IMR-90 (cell line): ENCODE results near the gene MYO9B. TPM values are rescaled to one million over a fixed set of nuclear protein-coding genes. Genes with fewer than 3 reads are reported as not detected.

Experiments
- ATAC-seq: fragments of 200-7000 bp; cut with Tn5 transposase; 2 replicates; pipeline ENCODE4 v1.9.1; 2020; ENCODE audit warnings: low read depth, mild to moderate bottlenecking, moderate library complexity
- BruUV-seq: library from RNA; stranded (reverse); fragments of 400-500 nt; replicated peaks from 2 replicates; lab custom pipeline; 2021; lab: Mats Ljungman, UMichigan
- CTCF ChIA-PET: fragments of 300-600 bp; formaldehyde crosslinking; extraction: SDS; loops from one replicate; lab custom pipeline; 2021; ENCODE audit warnings: antibody characterized with exemption; lab: Yijun Ruan, JAX
- POLR2A ChIA-PET: fragments of 300-600 bp; sonication (Branson Sonifier 250); formaldehyde crosslinking; loops from one replicate; lab custom pipeline; 2022; ENCODE audit warnings: antibody characterized with exemption; ENCODE audit not compliant: unreplicated experiment; lab: Charles Lee
- DNase-seq: peaks from one replicate; pipeline ENCODE4 v3.0.0; 2013
- H2AFZ ChIP-seq: replicated peaks from 2 replicates; pipeline ENCODE3; 2013; ENCODE audit warnings: low read length, mild to moderate bottlenecking; ENCODE audit not compliant: poor library complexity
- H2AK5ac ChIP-seq: 2 replicates; pipeline ENCODE4 v1.6.1; 2013; ENCODE audit warnings: low read depth, low read length, inconsistent platforms
- H2AK9ac ChIP-seq: replicated peaks from 2 replicates; pipeline ENCODE3; 2013; ENCODE audit warnings: mild to moderate bottlenecking, low read depth, low read length, moderate library complexity; ENCODE audit not compliant: poor library complexity
- H2BK120ac ChIP-seq: 2 replicates; pipeline ENCODE4 v1.6.1; 2013; ENCODE audit warnings: low read depth, low read length, inconsistent platforms
- H2BK15ac ChIP-seq: 3 replicates; pipeline ENCODE4 v1.6.1; 2013; ENCODE audit warnings: low read depth, low read length, inconsistent platforms
- H2BK20ac ChIP-seq: 2 replicates; pipeline ENCODE4 v1.6.1; 2013; ENCODE audit warnings: low read depth, mild to moderate bottlenecking, inconsistent platforms, low read length, moderate library complexity
- H2BK5ac ChIP-seq: 2 replicates; pipeline ENCODE4 v1.6.1; 2013; ENCODE audit warnings: mild to moderate bottlenecking, low read depth, low read length, inconsistent platforms; ENCODE audit not compliant: poor library complexity, severe bottlenecking
- H3K14ac ChIP-seq: replicated peaks from 2 replicates; pipeline ENCODE4 v1.6.1; 2013; ENCODE audit warnings: low read depth, low read length, inconsistent platforms
- H3K18ac ChIP-seq: 2 replicates; pipeline ENCODE4 v1.6.1; 2013; ENCODE audit warnings: low read depth, low read length, control low read depth
- H3K23ac ChIP-seq: 2 replicates; pipeline ENCODE4 v1.6.1; 2013; ENCODE audit warnings: low read depth, low read length, inconsistent platforms
- H3K27ac ChIP-seq: 2 replicates; pipeline ENCODE4 v1.5.1; 2013; ENCODE audit warnings: mild to moderate bottlenecking, control low read depth, low read length; ENCODE audit not compliant: insufficient read depth
- H3K27me3 ChIP-seq: 2 replicates; pipeline ENCODE4 v1.6.1; 2013; ENCODE audit warnings: low read length; ENCODE audit not compliant: control insufficient read depth, insufficient read depth
- H3K36me3 ChIP-seq: 2 replicates; pipeline ENCODE4 v1.6.1; 2013; ENCODE audit warnings: low read length, mixed read lengths; ENCODE audit not compliant: control insufficient read depth, insufficient read depth
- H3K4ac ChIP-seq: 2 replicates; pipeline ENCODE4 v1.6.1; 2013; ENCODE audit warnings: low read depth, low read length, inconsistent platforms
- H3K4me1 ChIP-seq: 2 replicates; pipeline ENCODE4 v1.6.1; 2013; ENCODE audit warnings: low read length, mixed read lengths; ENCODE audit not compliant: control insufficient read depth, insufficient read depth
- H3K4me2 ChIP-seq: 2 replicates; pipeline ENCODE4 v1.6.1; 2013; ENCODE audit warnings: low read depth, mild to moderate bottlenecking, control low read depth, low read length, moderate library complexity
- H3K4me3 ChIP-seq: 2 replicates; pipeline ENCODE4 v1.5.1; 2013; ENCODE audit warnings: low read depth, mild to moderate bottlenecking, control low read depth, low read length, moderate library complexity; ENCODE audit not compliant: insufficient read depth
- H3K56ac ChIP-seq: 2 replicates; pipeline ENCODE4 v1.6.1; 2013; ENCODE audit warnings: low read length, inconsistent platforms; ENCODE audit not compliant: insufficient read depth; ENCODE audit errors: extremely low read depth
- H3K79me1 ChIP-seq, 2 experiments: 2 replicates each; pipeline ENCODE4 v1.6.1; 2013; ENCODE audit warnings: low read length in 2 of 2, inconsistent platforms in 1 of 2, low read depth in 1 of 2
- H3K9ac ChIP-seq: 2 replicates; pipeline ENCODE4 v1.6.1; 2013; ENCODE audit warnings: low read depth, low read length, control low read depth
- H3K9me1 ChIP-seq: 2 replicates; pipeline ENCODE4 v1.6.1; 2013; ENCODE audit warnings: low read length, inconsistent platforms; ENCODE audit not compliant: insufficient read depth
- H3K9me3 ChIP-seq: 2 replicates; pipeline ENCODE4 v1.6.1; 2013; ENCODE audit warnings: low read length; ENCODE audit not compliant: control insufficient read depth, insufficient read depth
- H4K20me1 ChIP-seq: 2 replicates; pipeline ENCODE4 v1.6.1; 2013; ENCODE audit warnings: low read length, inconsistent platforms; ENCODE audit not compliant: insufficient read depth
- H4K5ac ChIP-seq: 2 replicates; pipeline ENCODE4 v1.6.1; 2013; ENCODE audit warnings: mild to moderate bottlenecking, low read depth, low read length, control low read depth
- H4K8ac ChIP-seq, 2 experiments: 2 replicates each; pipeline ENCODE4 v1.6.1; 2013; ENCODE audit warnings: low read depth in 2 of 2, low read length in 2 of 2, control low read depth in 1 of 2, inconsistent platforms in 1 of 2
- H4K91ac ChIP-seq: 2 replicates; pipeline ENCODE4 v1.6.1; 2013; ENCODE audit warnings: low read depth, low read length, inconsistent platforms; ENCODE audit not compliant: insufficient read depth
- CEBPB ChIP-seq: IDR thresholded peaks from 2 replicates; pipeline ENCODE4 v1.6.1; 2012; ENCODE audit warnings: low read depth, low read length, improper control_type of control experiment
- MAZ ChIP-seq: IDR thresholded peaks from 2 replicates; pipeline ENCODE4 v1.6.1; 2012; ENCODE audit warnings: low read depth, mild to moderate bottlenecking, low read length, improper control_type of control experiment, moderate library complexity, borderline replicate concordance
- MXI1 ChIP-seq: IDR thresholded peaks from 2 replicates; pipeline ENCODE4 v1.6.1; 2012; ENCODE audit warnings: low read depth, mild to moderate bottlenecking, low read length, moderate library complexity, borderline replicate concordance
- SMC3 ChIP-seq: fragments of 150-350 bp; IDR thresholded peaks from 2 replicates; pipeline ENCODE4 v1.6.1; 2016; ENCODE audit warnings: low read depth, mild to moderate bottlenecking, antibody characterized with exemption, low read length, moderate library complexity
- WGBS, 2 experiments: methylation state at CpG; one replicate each; pipeline versions ENCODE4 v1.1.5 to v1.1.7; 2013; ENCODE audit warnings: missing lambda C conversion rate in 2 of 2; ENCODE audit not compliant: insufficient read length in 1 of 2; ENCODE audit errors: extremely low coverage in 2 of 2; 5-methylcytosine and 5-hydroxymethylcytosine counted together
- dilution Hi-C: fragments of 300-500 bp; cut with HindIII; formaldehyde crosslinking; loops from one replicate; pipeline ENCODE4 v1.14.3; 2018; ENCODE audit warnings: low sequenced_read_pairs; ENCODE audit not compliant: unreplicated experiment
- in situ Hi-C: fragments of 300-500 bp; cut with MboI; formaldehyde crosslinking; loops from 3 replicates; pipeline ENCODE4 v1.14.3; 2019; ENCODE audit warnings: low sequenced_read_pairs, inconsistent platforms, mixed read lengths
- intact Hi-C: fragments of 100-400 bp; cut with micrococcal nuclease; formaldehyde crosslinking; loops from 2 replicates; pipeline ENCODE4 v1.10.0; 2022
- polyA plus RNA-seq, 3 experiments: library from polyadenylated mRNA; depleted of rRNA; stranded (reverse); fragments of >200 nt; gene quantifications; 2 replicates each; pipeline ENCODE4 v1.2.3, GENCODE V29; 2012; ENCODE audit warnings: low replicate concordance in 1 of 3
- total RNA-seq: library from RNA; depleted of rRNA; stranded (reverse); fragments of >200 nt; gene quantifications from 2 replicates; pipeline ENCODE4 v1.2.3, GENCODE V29; 2012

Gene MYO9B
- total and polyA plus RNA-seq, 2 of the 4 experiments (the other 2 are of a cell fraction), result 61.8 to 77.8 TPM

GRCh38 chr19:17243830-17244617, 168.4 kb downstream of the MYO9B start (continued):
- TF ChIP-seq CEBPB (no peak), SMC3 (no peak)

DNA sequence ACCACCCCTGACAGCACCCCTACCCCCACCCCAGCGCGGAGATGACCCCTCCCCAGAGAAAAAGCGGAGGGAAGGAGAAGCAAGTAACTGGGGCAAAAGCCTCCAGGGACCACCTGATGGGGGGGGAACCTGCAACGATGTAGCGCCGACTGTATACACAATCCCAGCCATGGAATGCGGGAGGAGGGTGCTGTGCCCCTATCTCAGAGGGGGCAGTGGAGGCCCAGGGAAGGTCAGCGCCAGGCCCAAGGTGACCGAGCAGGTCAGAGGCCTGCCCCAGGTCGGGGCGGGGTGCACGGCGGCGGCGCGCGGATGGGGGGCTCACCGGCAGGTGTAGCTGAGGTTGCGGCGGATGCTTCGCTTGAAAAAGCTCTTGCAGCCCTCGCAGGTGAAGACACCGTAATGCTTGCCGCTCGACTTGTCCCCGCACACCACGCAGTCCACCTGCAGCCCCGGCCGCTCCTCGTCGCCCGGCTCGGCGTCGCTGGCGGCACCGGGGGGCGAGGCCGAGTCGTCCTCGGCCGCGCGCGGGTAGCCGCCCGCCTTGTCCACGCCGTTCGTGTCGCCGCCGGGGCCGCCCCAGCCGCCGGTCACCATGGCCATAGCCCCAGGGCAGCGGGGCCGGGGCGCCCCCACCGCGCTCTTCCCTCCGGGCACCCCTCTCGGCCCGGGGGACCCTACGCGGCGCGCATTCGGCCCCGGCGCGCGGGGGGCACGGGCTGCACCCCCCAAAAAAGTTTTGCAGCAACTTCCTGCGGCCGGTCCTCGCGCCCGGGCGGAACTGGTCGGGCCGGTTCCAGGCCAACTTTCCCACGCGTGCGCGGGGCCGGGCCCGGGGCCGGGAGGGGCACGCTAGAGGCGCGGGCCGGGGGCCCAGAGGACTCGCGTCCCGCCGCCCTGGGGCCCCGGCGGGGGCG, 169.3 kb downstream of the MYO9B start:
- H2AFZ ChIP-seq, result peak overlapping the region; percentile 93
- intact Hi-C loops, result no loop called here
- in situ Hi-C loops, result no loop called here
- H4K8ac ChIP-seq, result peak overlapping the region; percentile 64 to 72; a peak in 2 of 4 replicates
- peak overlapping the region; percentile 53 for H4K91ac ChIP-seq
- H3K79me1 ChIP-seq, result peaks cover 21 to 47% of the 10 kb centered on the region in 2 experiments
- H2AK5ac ChIP-seq, result peak overlapping the region; percentile 91; the same call in 1 of the 2 replicates
- CTCF ChIA-PET, result no interaction called here
- H4K5ac ChIP-seq, result 0 out of 2 replicates have a peak overlapping the region, but pooled peaks have one; percentile 25
- H3K27ac ChIP-seq, result peak overlapping the region; percentile 69
- H3K4ac ChIP-seq, result peak overlapping the region; percentile 95
- H3K18ac ChIP-seq, result no peak overlapping the region
- 0 out of 2 replicates have a peak, but pooled peaks cover 4% of the 10 kb centered on the region for H3K9me1 ChIP-seq
- 1% methylated on average over 63 of the region's 100 CpGs; no CpG with 5 or more reads in 1 of the 2 experiments for WGBS, 2 experiments
- peak overlapping the region; percentile 6 for H2BK5ac ChIP-seq
- ATAC-seq (peak; percentile 10), DNase-seq (no peak)
- peak overlapping the region; percentile 89 for H2AK9ac ChIP-seq
- no peaks in the 10 kb centered on the region for H3K9me3 ChIP-seq
- no peak overlapping the region for H2BK20ac ChIP-seq
- TF ChIP-seq MXI1 (no peak), MAZ (peak; percentile 21; the same call in 1 of the 2 replicates)
- peak overlapping the region; percentile 41 for H3K23ac ChIP-seq
- H3K56ac ChIP-seq, result no peak overlapping the region; the same call in 1 of the 2 replicates
- no peak overlapping the region for H2BK120ac ChIP-seq
- dilution Hi-C loops, result no loop called here
- H3K4me2 ChIP-seq, result peak overlapping the region; percentile 78
- H3K4me1 ChIP-seq, result peaks cover 10% of the 10 kb centered on the region
- BruUV-seq, result no TSS peak
- H3K9ac ChIP-seq, result peak overlapping the region; percentile 74
- H3K14ac ChIP-seq, result peak overlapping the region; percentile 60
- H4K20me1 ChIP-seq, result peaks cover 28% of the 10 kb centered on the region
- POLR2A ChIA-PET, result no interaction called here
- H3K4me3 ChIP-seq, result peak overlapping the region; percentile 90
- peaks cover 8% of the 10 kb centered on the region; the same call in 1 of the 2 replicates for H3K36me3 ChIP-seq
- no peaks in the 10 kb centered on the region for H3K27me3 ChIP-seq
- no peak overlapping the region for H2BK15ac ChIP-seq
